ENCODE measurements around the gene PDE11A. TPM values are rescaled to one million over a fixed set of nuclear protein-coding genes. Genes with fewer than 3 reads are reported as not detected.

Gene PDE11A
- total and polyA plus RNA-seq, 2 of the 8 experiments (the other 6 are each of a cell fraction or from before 2014, with no cell fraction given), result 0.19 to 0.23 TPM

GRCh38 chr2:177998006-177998405 lies 74.6 kb downstream of the PDE11A start:
- CTCF ChIA-PET (ENCODE audit: partially characterized antibody), result no interaction called here
- Histone ChIP-seq H3K9me3 (ENCODE audit: insufficient read depth in 2 of 2, low read depth in 1 of 2, low read length in 1 of 2) (no peaks in the 10 kb centered on the region), H4K20me1 (replicated peaks in 1 of 2; ENCODE audit: control insufficient read depth in 1 of 2, insufficient read depth in 2 of 2, low read length in 2 of 2) (no peaks in the 10 kb centered on the region), H3K4ac (replicated peaks; ENCODE audit: insufficient read length, low read depth, low read length) (no peak overlapping the region), H3K4me1 (replicated peaks in 1 of 4; ENCODE audit: control insufficient read depth in 3 of 4, insufficient read depth in 4 of 4, low read length in 3 of 4) (no peaks in the 10 kb centered on the region), H2BK12ac (ENCODE audit: low read depth, low read length) (no peak overlapping the region), H3K79me2 (ENCODE audit: control insufficient read depth in 1 of 2, insufficient read depth in 2 of 2, low read length in 2 of 2) (no peaks in the 10 kb centered on the region), H3K27me3 (replicated peaks in 1 of 4; ENCODE audit: control insufficient read depth in 3 of 4, extremely low read depth in 1 of 4, insufficient read depth in 3 of 4, low read length in 3 of 4) (no peaks in the 10 kb centered on the region), H4K8ac (ENCODE audit: extremely low read depth, insufficient read depth, low read length) (no peak overlapping the region), H2BK5ac (ENCODE audit: low read depth, low read length) (no peak overlapping the region), H3K27ac (ENCODE audit: low read depth, low read length) (no peak overlapping the region), H4K91ac (replicated peaks; ENCODE audit: insufficient read length, low read length) (no peak overlapping the region), H4K5ac (ENCODE audit: insufficient read length, low read depth, low read length) (no peak overlapping the region), H3K9ac (replicated peaks in 1 of 4; ENCODE audit: extremely low read depth in 1 of 4, low read depth in 3 of 4, low read length in 3 of 4) (no peak overlapping the region), H3K23ac (ENCODE audit: insufficient read length) (no peak overlapping the region), H3K79me1 (ENCODE audit: low read depth, low read length) (no peaks in the 10 kb centered on the region), H2AK5ac (ENCODE audit: low read depth, low read length) (no peak overlapping the region), H2BK15ac (ENCODE audit: low read length) (no peak overlapping the region), H2BK20ac (ENCODE audit: low read length) (no peak overlapping the region), H3K4me3 (ENCODE audit: extremely low read depth in 1 of 4, insufficient read depth in 2 of 4, low read depth in 3 of 4, low read length in 4 of 4) (no peak overlapping the region), H3K56ac (replicated peaks; ENCODE audit: insufficient read length, low read depth, low read length) (no peak overlapping the region), H3K4me2 (ENCODE audit: insufficient read depth in 1 of 2, low read depth in 2 of 2, low read length in 2 of 2) (no peak overlapping the region), H2AFZ (ENCODE audit: low read length) (no peak overlapping the region), H3K14ac (ENCODE audit: insufficient read length) (no peak overlapping the region), H3K36me3 (ENCODE audit: control insufficient read depth in 2 of 4, insufficient read depth in 4 of 4, low read length in 3 of 4) (no peaks in the 10 kb centered on the region), H3K23me2 (ENCODE audit: low read depth, low read length) (no peaks in the 10 kb centered on the region), H2BK120ac (replicated peaks; ENCODE audit: low read depth, low read length) (no peak overlapping the region), H3K18ac (ENCODE audit: extremely low read depth, low read length) (no peak overlapping the region)
- WGBS, 2 experiments (ENCODE audit: extremely low coverage in 1 of 2, insufficient coverage in 1 of 2, insufficient read length in 1 of 2, insufficient replicate concordance in 2 of 2, low coverage in 1 of 2, low lambda C conversion rate in 2 of 2, missing lambda C conversion rate in 1 of 2), result 82% methylated on average over 2 of the region's 2 CpGs; no CpG with 5 or more reads in 1 of the 2 experiments
- no peak for FAIRE-seq
- POLR2A ChIA-PET (ENCODE audit: partially characterized antibody), result no interaction called here
- TF ChIP-seq GTF2F1 (IDR thresholded peaks at IDR 0.05; ENCODE audit: borderline replicate concordance, low read depth, low read length) (no peak), CBX5 (IDR thresholded peaks at IDR 0.05; ENCODE audit: low read depth, low read length) (no peak), MAX (IDR thresholded peaks at IDR 0.05) (no peak), KDM4A (IDR thresholded peaks at IDR 0.05; ENCODE audit: low read depth, low read length, severe bottlenecking) (no peak), ZNF274 (IDR thresholded peaks at IDR 0.05; ENCODE audit: borderline replicate concordance, extremely low read depth, low read length) (no peak), USF2 (IDR thresholded peaks at IDR 0.05; ENCODE audit: low read length) (no peak), RBBP5 (IDR thresholded peaks at IDR 0.05; ENCODE audit: borderline replicate concordance, low read depth, low read length) (no peak), POLR2A (IDR thresholded peaks at IDR 0.05; ENCODE audit: control extremely low read depth in 1 of 2, low read depth in 2 of 2, low read length in 2 of 2) (no peak), POLR2AphosphoS5 (IDR thresholded peaks at IDR 0.05; ENCODE audit: low read depth, low read length) (no peak), TEAD4 (IDR thresholded peaks at IDR 0.05; ENCODE audit: low read depth, low read length) (no peak), JUND (IDR thresholded peaks at IDR 0.05; ENCODE audit: low read length) (no peak), SP4 (IDR thresholded peaks at IDR 0.05; ENCODE audit: low read length) (no peak), EZH2 (IDR thresholded peaks at IDR 0.05; ENCODE audit: low read depth, low read length, severe bottlenecking) (no peak), SIN3A (conservative IDR thresholded peaks at IDR 0.05 in 1 of 2, IDR thresholded peaks at IDR 0.05 in 1 of 2; ENCODE audit: low read depth in 1 of 2, low read length in 2 of 2) (no peak)
- no peak for DNase-seq (ENCODE audit: low read depth in 1 of 2, low spot score in 2 of 2)

Measured in H1 (cell line).